Measurements from ENCODE around the gene SON. TPM values are rescaled to one million over a fixed set of nuclear protein-coding genes. Genes with fewer than 3 reads are reported as not detected.

SON gene, protein sequence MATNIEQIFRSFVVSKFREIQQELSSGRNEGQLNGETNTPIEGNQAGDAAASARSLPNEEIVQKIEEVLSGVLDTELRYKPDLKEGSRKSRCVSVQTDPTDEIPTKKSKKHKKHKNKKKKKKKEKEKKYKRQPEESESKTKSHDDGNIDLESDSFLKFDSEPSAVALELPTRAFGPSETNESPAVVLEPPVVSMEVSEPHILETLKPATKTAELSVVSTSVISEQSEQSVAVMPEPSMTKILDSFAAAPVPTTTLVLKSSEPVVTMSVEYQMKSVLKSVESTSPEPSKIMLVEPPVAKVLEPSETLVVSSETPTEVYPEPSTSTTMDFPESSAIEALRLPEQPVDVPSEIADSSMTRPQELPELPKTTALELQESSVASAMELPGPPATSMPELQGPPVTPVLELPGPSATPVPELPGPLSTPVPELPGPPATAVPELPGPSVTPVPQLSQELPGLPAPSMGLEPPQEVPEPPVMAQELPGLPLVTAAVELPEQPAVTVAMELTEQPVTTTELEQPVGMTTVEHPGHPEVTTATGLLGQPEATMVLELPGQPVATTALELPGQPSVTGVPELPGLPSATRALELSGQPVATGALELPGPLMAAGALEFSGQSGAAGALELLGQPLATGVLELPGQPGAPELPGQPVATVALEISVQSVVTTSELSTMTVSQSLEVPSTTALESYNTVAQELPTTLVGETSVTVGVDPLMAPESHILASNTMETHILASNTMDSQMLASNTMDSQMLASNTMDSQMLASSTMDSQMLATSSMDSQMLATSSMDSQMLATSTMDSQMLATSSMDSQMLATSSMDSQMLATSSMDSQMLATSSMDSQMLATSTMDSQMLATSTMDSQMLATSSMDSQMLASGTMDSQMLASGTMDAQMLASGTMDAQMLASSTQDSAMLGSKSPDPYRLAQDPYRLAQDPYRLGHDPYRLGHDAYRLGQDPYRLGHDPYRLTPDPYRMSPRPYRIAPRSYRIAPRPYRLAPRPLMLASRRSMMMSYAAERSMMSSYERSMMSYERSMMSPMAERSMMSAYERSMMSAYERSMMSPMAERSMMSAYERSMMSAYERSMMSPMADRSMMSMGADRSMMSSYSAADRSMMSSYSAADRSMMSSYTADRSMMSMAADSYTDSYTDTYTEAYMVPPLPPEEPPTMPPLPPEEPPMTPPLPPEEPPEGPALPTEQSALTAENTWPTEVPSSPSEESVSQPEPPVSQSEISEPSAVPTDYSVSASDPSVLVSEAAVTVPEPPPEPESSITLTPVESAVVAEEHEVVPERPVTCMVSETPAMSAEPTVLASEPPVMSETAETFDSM (N-terminal part only)
- total RNA-seq: 123 TPM in 2 replicates

DNA sequence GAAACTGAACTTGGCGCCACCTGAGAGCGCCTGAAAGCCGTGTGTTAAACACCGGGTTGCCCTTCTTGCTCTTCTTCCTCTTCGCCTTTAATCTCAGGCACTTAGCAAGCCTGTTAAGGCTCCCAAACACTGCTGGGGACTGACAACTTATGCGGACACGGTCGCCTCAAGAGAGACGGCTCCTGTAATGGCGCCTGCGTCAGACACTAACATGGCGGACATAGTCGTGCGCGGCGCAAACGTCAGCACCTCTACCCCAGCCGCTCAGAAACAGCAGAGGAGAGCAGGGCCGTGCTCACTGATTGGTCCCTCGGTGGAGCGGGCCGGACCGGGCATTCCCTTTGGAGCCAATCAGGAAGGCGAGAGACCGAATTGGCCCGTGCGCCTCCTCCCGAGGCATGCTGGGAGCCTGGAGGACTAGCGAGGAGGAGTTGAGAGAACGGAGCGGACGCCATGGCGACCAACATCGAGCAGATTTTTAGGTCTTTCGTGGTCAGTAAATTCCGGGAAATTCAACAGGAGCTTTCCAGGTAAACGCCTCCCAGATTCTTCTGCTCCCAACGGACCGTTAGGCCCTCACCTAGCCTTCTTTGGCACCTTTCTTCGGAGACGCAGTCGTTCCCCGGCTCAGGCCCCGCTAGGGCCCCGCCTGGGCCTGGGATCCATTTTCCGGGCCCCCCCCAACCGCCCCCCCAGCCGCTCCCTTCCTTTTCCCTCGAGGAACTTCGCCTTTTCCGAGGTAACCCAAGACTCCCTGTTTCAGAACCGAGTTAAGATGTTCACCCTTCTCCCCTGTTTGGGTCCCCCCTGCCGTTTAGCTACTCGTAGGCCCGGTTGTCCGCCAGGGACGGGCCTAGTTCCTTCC, at the start of gene SON:
SON (plus strand) TSS at position 399 of the 865 bp plus-strand sequence; CDS start at position 454, 55 bp downstream.

DNA sequence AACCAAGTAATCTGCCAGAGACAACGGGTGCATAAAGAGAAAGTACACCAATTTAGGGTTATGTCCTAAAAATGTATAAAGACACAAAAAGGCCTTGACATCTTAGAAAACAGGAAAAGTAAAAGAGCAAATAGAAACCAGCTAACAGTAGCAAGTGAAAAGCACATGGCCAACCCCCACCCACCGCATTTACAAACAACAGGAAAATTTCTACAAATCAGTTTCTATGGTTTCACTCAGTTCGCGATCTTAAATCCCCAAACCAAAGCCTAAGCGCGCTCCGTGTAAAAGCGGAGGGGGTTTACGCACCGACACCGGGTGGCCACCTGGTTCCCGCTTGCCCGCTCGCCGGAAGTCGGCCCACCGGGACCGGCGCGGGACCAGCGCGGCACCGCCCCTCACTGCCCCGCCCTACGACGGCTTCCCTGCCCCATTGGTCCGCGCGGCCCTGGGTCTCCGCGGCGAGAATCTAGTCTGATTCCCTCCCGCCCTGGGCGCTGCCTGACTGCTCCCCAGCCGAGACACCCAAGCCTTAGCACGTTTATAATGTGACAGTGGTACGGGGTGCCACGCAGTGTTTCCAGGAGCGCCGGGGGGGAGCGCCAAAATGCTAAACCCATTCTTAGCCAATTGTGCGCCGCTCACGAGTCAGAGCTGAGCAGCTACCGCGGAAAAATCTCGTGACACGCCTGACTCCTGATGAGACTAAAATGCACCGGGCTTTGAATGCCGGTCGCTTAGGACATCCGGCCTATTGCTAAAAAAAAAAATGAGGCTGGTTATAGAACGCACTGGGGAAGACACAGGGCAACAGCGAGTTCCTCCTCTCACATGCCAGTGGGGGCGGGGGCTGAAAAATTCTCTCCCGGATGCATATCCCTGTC, 840 bp upstream of the SON start, which contains the start of gene GART:
GART (minus strand) TSS at position 362 of the 884 bp plus-strand sequence. CDS start 2,802 bp downstream, outside the sequence.

DNA sequence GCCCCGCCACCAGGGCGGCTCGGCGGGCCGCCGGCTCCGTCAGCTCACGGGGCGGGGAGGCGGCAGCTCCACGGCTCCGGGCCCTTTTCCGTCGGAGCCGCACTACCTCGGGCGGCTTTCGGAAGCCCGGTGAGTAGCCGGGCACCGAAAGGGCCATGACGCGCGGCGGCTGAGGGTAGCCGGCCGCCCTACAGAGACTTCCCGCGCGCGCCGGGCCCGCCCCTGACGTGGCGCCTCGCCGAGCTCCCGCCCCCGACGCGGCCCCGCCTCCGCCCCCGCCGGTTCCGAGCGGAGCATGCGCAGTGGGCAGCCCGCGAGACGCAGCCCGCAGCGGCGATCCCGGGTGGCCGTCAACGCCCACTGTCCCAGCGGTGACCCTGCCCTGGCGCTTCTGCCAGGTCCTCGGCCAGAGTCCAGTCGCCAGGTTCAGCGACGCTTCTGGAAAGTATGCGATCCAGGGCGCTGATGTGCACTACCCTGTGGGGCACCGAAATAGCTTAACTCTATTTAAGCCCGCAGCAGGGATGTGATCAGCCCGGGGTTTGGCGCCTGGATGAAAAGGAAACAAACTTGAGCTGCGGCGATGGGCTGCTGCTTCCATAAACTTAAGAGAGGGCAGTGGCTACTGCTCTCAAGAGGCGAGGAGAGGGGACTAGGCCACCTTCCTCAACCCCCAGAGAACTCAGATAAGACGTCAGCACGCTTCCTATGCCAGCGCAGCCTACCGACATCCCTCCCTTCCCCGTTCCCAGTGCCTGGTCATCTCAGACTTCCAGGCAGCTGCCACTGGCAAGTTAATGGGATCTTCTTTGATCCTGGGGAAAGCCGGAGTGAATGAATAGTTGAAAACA, 45.9 kb downstream of the SON start, which contains the start of gene DONSON:
DONSON (minus strand) TSS at position 200 of the 851 bp plus-strand sequence; CDS start at position 157, 43 bp downstream.

Other genes starting within 250 kb of the SON start
- 28.7 and 30.4 TPM in 2 replicates for gene IFNAR1, start 218.1 kb upstream of the SON start, total RNA-seq
- gene IFNGR2, start 139.6 kb upstream of the SON start, total RNA-seq: 40.9 and 45.9 TPM in 2 replicates
- gene TMEM50B, start 63.1 kb upstream of the SON start, total RNA-seq: 17.3 and 22.2 TPM in 2 replicates
- gene DNAJC28, start 51.3 kb upstream of the SON start, total RNA-seq: 1.5 and 3.2 TPM in 2 replicates
- 63.1 and 68.8 TPM in 2 replicates for gene GART, start 921 bp upstream of the SON start, total RNA-seq
- gene DONSON, start 45.6 kb downstream of the SON start, total RNA-seq: 4.7 and 11.8 TPM in 2 replicates
- 20.2 and 21.3 TPM in 2 replicates for gene CRYZL1, start 98.7 kb downstream of the SON start, total RNA-seq
- gene ITSN1, start 99.5 kb downstream of the SON start, total RNA-seq: 34.3 and 34.8 TPM in 2 replicates

Data from cardiac ventricle fibroblast (primary cell).